Measurements from ENCODE around the gene CCDC3. TPM values are rescaled to one million over a fixed set of nuclear protein-coding genes. Genes with fewer than 3 reads are reported as not detected.
A peak's percentile ranks its signal among the peaks of the same experiment; 100 is the strongest.

The CCDC3 gene
- total RNA-seq, 4 donors from 2014 or later = 6.1 to 57.4 (median 21.6) TPM

- Histone ChIP-seq H3K27ac (no peak overlapping the region), H3K4me3 (no peak overlapping the region), H3K9me3 (no peaks in the 10 kb centered on the region), H3K4me1 (no peaks in the 10 kb centered on the region), H3K27me3 (no peaks in the 10 kb centered on the region), H3K36me3 (no peaks in the 10 kb centered on the region)
- in situ Hi-C loops (cut with MboI; ENCODE audit: low sequenced_read_pairs in 4 of 4) (loop anchor here in 3 of 4 donors (5.0 to 25.0 kb wide), 4 partner anchors 185 to 640 kb away; no protein-coding TSS in a partner anchor), intact Hi-C loops (cut with DNase I; ENCODE audit: low total_unique reads) (loop anchor here (1.0 to 10.0 kb wide), 4 partner anchors 117 to 637 kb away; no protein-coding TSS in a partner anchor)
- ATAC-seq (no peak), DNase-seq (no peak)
- TF ChIP-seq, protein P1, sequence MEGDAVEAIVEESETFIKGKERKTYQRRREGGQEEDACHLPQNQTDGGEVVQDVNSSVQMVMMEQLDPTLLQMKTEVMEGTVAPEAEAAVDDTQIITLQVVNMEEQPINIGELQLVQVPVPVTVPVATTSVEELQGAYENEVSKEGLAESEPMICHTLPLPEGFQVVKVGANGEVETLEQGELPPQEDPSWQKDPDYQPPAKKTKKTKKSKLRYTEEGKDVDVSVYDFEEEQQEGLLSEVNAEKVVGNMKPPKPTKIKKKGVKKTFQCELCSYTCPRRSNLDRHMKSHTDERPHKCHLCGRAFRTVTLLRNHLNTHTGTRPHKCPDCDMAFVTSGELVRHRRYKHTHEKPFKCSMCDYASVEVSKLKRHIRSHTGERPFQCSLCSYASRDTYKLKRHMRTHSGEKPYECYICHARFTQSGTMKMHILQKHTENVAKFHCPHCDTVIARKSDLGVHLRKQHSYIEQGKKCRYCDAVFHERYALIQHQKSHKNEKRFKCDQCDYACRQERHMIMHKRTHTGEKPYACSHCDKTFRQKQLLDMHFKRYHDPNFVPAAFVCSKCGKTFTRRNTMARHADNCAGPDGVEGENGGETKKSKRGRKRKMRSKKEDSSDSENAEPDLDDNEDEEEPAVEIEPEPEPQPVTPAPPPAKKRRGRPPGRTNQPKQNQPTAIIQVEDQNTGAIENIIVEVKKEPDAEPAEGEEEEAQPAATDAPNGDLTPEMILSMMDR (IDR thresholded peaks at IDR 0.05 in 4 of 5, conservative IDR thresholded peaks at IDR 0.05 in 1 of 5) = peak; percentile 20 to 75 (median 63)
- TF ChIP-seq POLR2A (IDR thresholded peaks at IDR 0.05) = no peak
Observed at GRCh38 chr10:12902135-12902572, 99.4 kb downstream of the CCDC3 start.

DNA sequence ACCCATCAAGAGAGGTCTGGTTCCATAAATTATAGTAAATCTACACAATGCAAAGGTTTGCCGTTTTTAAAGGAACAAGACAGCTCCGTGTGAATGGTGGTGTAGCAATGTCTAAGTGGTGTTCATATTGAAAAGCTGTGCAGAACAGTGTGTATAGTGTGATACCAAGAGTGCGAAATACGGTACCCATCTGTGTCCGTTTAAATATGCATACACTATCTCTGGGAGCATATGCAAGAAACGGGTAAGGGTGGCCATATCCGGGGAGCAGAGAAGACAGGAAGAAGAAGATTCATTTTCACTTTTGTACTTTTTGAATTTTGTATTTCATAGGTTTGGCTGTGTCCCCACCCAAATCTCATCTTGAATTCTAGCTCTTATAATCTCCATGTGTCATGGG is 102.0 kb downstream of the CCDC3 start:
- H3K36me3 ChIP-seq = no peaks in the 10 kb centered on the region
- no peaks in the 10 kb centered on the region for H3K27me3 ChIP-seq
- no peak for DNase-seq
- no peak overlapping the region for H3K27ac ChIP-seq
- no peaks in the 10 kb centered on the region for H3K9me3 ChIP-seq
- no peak overlapping the region for H3K4me3 ChIP-seq
- H3K4me1 ChIP-seq = no peaks in the 10 kb centered on the region
- ATAC-seq = no peak
- TF ChIP-seq, protein P1 (IDR thresholded peaks at IDR 0.05 in 4 of 5, conservative IDR thresholded peaks at IDR 0.05 in 1 of 5) = no peak
- TF ChIP-seq POLR2A (IDR thresholded peaks at IDR 0.05) = no peak
- intact Hi-C loops (cut with DNase I; ENCODE audit: low total_unique reads) = no loop called here
- in situ Hi-C loops (cut with MboI; ENCODE audit: low sequenced_read_pairs in 4 of 4) = loop anchor here in 1 of 4 donors (25.0 kb wide), 1 partner anchor 637 kb away; no protein-coding TSS in a partner anchor

- DNase-seq = no peak
- no peak for ATAC-seq
- intact Hi-C loops (cut with DNase I; ENCODE audit: low total_unique reads) (no loop called here), in situ Hi-C loops (cut with MboI; ENCODE audit: low sequenced_read_pairs in 4 of 4) (loop anchor here in 1 of 4 donors (25.0 kb wide), 1 partner anchor 636 kb away; no protein-coding TSS in a partner anchor)
- Histone ChIP-seq H3K4me1 (no peaks in the 10 kb centered on the region), H3K4me3 (no peak overlapping the region), H3K27ac (no peak overlapping the region), H3K27me3 (no peaks in the 10 kb centered on the region), H3K9me3 (no peaks in the 10 kb centered on the region), H3K36me3 (no peaks in the 10 kb centered on the region)
- no peak for TF ChIP-seq POLR2A (IDR thresholded peaks at IDR 0.05)
- TF ChIP-seq, protein P1 (IDR thresholded peaks at IDR 0.05 in 4 of 5, conservative IDR thresholded peaks at IDR 0.05 in 1 of 5) = no peak
Observed at GRCh38 chr10:12898271-12898670, 103.2 kb downstream of the CCDC3 start.

DNA sequence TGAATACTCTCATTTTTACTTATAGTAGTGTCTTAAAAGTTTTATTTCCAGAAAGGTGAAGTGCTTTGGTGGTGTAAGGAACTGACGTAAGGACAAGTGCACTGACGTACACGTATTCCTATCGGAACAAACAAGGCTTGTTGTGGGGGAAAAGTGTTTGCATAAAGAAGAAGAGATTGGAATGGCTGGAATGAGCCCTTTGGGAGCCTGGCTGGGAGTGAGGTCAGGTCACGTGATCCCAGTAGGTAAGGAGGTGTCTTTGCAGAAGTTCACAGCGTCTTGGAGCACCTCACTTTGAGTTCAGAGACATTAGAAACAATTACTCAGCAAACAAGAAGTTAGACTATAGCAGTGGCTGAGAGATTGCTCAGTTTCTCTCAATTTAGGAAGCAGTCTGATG is 104.2 kb downstream of the CCDC3 start:
- Histone ChIP-seq H3K27ac (no peak overlapping the region), H3K9me3 (no peaks in the 10 kb centered on the region), H3K4me1 (no peaks in the 10 kb centered on the region), H3K4me3 (no peak overlapping the region), H3K36me3 (no peaks in the 10 kb centered on the region), H3K27me3 (no peaks in the 10 kb centered on the region)
- in situ Hi-C loops (cut with MboI; ENCODE audit: low sequenced_read_pairs in 4 of 4) (loop anchor here in 1 of 4 donors (25.0 kb wide), 1 partner anchor 635 kb away; no protein-coding TSS in a partner anchor), intact Hi-C loops (cut with DNase I; ENCODE audit: low total_unique reads) (no loop called here)
- DNase-seq (no peak), ATAC-seq (no peak)
- TF ChIP-seq POLR2A (IDR thresholded peaks at IDR 0.05) = no peak
- TF ChIP-seq, protein P1 (IDR thresholded peaks at IDR 0.05 in 4 of 5, conservative IDR thresholded peaks at IDR 0.05 in 1 of 5) = no peak

GRCh38 chr10:12896251-12896650 is 105.3 kb downstream of the CCDC3 start:
- intact Hi-C loops (cut with DNase I; ENCODE audit: low total_unique reads) = no loop called here
- TF ChIP-seq, protein P1 (IDR thresholded peaks at IDR 0.05 in 4 of 5, conservative IDR thresholded peaks at IDR 0.05 in 1 of 5) = no peak
- no peak for TF ChIP-seq POLR2A (IDR thresholded peaks at IDR 0.05)
- H3K27ac ChIP-seq = no peak overlapping the region
- H3K27me3 ChIP-seq = no peaks in the 10 kb centered on the region
- in situ Hi-C loops (cut with MboI; ENCODE audit: low sequenced_read_pairs in 4 of 4) = loop anchor here in 1 of 4 donors (25.0 kb wide), 1 partner anchor 634 kb away; no protein-coding TSS in a partner anchor
- no peaks in the 10 kb centered on the region for H3K4me1 ChIP-seq
- H3K4me3 ChIP-seq = no peak overlapping the region
- ATAC-seq = no peak
- H3K9me3 ChIP-seq = no peaks in the 10 kb centered on the region
- DNase-seq = no peak
- H3K36me3 ChIP-seq = no peaks in the 10 kb centered on the region
